ENCODE data around the gene MECP2.

MECP2 gene

GRCh38 chrX:154030715-154031305, 66.7 kb downstream of the MECP2 start:
- DNase-seq: no peak

GRCh38 chrX:154030266-154030665, 67.3 kb downstream of the MECP2 start:
- no peak for DNase-seq

DNA sequence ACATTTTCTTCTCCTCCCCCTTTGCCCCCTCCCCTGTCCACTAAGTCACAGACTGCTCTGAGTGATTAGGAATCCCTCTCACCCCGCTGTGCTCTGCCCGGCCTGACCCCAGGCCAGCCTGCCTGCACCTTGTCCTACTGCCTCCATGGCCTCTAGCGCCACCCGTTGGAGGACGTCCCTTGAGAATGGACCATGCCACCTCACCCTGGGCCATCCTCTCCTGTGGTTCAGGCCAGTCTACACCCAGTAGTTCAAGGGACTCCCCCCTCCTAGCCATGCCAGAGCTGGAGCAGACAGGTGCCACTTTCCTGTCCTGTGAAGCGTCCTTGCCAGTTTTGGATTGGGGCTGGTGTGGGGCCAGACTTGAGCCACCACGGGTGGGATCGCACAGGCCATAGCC, 68.1 kb downstream of the MECP2 start:
- DNase-seq: no peak

- no peak for DNase-seq
Observed at GRCh38 chrX:154028502-154029184, 68.9 kb downstream of the MECP2 start.

- no peak for DNase-seq
Observed at GRCh38 chrX:154027986-154028385, 69.5 kb downstream of the MECP2 start.

DNA sequence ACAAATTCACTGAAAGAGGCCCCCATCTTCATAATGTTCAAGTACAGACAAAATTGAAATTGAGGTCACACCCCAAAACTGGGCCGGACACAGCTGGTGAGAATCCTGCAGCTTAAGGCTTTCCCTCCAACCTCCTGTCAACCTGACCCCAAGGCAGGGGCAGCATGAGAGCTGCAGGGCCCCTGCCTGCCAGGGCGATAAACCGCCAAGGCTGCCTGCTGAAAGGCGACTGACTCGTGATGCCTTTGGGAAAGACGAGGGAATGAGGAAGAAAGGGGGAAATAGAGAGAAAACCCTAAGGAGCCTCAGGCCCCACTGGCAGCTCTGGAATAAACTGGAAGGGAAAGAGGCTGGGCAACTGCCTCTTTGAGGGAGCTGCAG, 70.5 kb downstream of the MECP2 start:
- no peak for DNase-seq

- no peak for DNase-seq
Observed at GRCh38 chrX:154026136-154027021, 71.1 kb downstream of the MECP2 start.

DNA sequence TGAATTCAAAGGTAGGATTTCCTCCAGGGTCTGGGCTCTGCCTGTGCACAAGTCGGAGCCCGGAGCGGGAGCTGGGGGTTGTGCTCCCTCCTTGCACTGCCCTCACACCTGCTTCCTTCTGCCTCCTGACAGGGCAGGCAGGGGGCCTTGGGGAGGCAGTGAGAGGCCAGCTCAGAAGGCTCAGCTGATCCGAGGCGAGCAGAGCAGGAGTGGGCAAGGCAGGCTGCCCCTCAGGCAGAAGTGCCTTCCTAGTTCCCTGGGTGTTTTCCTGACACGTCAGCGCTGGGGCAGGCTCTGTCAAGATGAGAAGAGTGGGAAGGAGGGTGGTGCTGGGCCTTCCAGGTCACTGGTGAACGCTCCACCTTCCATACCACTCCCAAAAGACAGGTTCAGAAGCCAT, 72.3 kb downstream of the MECP2 start:
- DNase-seq: no peak

GRCh38 chrX:154024271-154024670, 73.2 kb downstream of the MECP2 start:
- no peak for DNase-seq

GRCh38 chrX:154023276-154024000, 74.1 kb downstream of the MECP2 start:
- DNase-seq: no peak

DNA sequence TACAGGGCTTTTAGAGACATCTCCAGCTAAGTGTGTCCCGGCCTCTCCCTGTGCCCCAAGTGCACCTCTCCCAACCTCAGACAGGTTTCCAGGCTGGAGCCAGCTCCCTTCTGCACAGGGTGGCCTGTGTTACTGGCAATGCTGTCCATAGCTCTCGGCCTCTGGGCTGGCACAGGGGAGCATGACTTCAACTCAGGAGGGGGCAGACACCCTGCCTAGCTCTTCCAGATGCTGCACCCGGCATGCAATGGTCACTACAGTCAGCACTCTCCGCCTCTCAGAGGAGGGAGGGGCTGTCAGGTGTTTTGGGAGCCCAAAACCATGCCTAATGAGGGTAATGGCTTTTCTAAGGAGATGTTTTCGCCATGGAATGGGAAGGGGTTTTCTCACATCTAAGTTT, 75.4 kb downstream of the MECP2 start:
- DNase-seq: no peak

- DNase-seq: no peak
Observed at GRCh38 chrX:154021131-154021611, 76.3 kb downstream of the MECP2 start.

DNA sequence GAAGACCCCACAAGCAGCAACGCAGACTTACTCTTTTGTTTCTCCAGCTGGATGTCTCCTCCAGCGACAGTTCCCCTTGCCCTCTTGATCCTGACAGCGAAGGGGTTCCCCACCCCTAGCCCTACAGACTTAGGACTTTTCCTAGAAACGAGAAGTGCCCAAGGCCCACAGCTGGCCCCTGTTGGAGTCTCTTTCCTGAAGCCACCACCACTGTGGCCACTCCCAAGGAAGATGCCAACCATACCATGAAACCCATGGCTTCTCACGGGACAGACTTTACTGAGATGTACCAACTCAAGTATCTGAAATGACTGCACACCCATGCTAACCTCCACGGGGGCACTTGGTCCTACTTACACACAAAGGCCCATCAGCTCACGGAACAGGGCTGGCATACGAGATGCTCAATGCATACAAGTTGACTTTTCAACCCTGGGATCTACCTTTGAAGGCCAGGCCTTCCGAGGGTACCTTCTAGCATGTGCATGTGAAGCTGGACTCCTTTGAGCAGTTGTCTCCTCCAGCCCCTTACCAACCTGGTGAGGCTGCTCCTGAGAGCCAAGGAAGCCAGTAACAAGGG, 76.9 kb downstream of the MECP2 start:
- DNase-seq: no peak

DNA sequence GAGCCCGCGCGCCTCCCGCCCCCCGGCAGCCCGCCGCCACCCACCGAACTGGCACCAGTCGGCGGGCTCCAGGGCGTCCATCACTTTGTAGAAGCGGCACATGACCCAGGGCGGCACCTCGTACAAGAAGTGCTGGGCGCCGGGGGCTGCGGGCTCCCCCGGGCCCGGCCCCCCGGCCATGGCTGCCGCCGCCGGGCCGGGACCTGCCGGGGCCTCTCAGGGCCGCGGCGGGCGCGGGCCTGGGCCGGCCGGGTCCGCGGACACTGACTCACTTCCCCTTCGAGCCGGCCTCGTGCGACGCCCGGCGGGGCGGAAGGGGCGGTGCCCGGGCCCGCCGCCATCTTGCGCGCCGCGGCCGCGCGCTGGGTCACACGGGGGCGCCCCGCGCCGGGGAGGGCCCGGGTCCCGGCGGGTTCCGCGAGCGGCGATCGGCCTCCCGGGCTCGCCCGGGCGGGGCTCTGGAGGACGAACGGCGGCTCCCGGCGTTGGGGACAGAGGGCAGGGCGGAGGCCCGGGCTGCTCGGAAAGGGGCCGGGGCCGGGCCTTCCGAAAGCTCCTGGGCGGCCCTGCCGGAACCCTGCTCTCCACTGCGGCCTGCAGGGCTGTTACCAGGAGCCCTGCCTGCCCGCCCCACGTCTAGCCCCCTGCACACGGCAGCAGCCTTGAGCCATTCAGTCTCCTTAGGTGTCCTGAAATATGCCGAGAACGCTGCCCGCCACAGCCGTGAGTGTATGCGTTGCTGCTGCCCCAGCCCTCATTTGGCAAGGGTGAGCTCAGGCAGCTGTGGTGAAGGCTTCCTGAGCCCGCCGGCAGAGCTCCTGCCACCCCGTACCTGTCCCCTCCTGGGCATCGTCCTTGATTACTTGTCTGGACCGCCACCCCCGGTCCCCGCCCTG, 77.6 kb downstream of the MECP2 start, which contains the start of gene IRAK1:
TSS of gene IRAK1 (minus strand) at position 270 of the 896 bp plus-strand sequence. CDS start at position 180, 90 bp downstream.
- DNase-seq: peak; percentile 47

GRCh38 chrX:154019061-154019621, 78.4 kb downstream of the MECP2 start:
- no peak for DNase-seq

GRCh38 chrX:154018518-154019060, 78.9 kb downstream of the MECP2 start:
- no peak for DNase-seq

DNA sequence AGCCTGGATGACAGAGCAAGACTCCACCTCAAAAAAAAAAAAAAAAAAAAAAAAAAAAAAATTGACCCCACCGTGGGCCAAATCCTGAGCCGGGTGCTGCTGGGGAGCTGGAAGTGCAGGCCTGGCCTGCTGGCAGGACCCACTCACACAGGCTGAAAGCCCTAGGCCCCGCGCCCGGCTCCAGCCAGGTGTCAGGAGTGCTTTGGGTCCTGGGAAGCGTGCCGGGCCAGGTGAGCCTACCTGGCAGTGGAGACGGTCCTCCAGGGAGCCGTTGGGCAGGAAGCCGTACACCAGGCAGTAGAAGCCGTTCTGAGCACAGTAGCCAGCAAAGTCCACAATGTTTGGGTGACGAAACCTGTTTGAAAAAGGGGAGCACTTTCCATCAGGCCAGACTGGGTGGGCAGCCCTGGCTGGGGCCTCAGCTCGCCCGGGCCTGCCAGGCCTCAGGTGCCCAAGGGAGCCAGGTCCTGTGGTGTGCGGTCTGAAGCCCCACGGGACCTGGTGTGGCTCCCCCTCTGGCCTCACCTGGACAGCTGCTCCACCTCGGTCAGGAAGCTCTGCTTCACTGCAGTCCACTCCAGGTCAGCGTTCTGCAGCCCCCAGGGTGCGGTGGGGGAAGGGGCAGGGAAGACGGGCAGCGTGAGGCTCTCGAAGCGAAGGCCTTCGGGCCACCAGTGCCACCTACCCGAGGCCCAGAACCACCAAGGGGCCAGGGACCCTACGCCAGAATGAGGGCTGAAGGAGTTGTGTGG, 79.6 kb downstream of the MECP2 start:
- no peak for DNase-seq

DNA sequence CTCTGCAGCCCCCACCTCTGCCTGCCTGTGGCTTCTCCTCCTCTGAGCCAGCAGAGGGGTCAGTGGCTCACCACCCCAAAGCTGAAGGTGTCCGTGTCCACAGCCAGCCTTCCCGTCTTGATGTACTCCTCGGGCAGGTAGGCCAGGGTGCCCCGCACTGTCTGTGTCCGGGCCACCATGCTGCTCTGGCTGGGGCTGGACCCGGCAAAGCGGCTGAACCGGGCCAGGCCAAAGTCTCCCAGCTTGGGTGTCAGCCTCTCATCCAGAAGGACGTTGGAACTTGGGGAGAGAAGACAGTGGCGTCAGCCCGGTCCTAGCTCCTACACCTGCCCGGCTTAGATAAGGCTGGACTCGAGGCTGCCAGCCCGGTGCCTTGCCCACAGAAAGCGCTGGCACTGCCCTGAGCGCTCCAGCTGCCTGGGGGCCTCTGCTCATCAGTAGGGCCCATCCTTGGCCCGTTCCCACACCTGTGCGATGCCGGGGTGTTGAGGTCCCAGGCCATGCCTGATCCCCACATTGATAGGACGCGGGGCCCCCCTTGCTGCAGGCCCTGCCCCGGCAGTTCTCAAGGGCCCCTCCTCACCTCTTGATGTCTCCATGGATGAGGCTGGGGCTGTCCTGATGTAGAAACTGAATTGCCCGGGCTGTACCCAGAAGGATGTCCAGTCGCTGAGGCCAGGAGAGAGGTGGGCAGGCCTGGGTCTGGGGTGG, 81.0 kb downstream of the MECP2 start:
- DNase-seq: no peak

DNA sequence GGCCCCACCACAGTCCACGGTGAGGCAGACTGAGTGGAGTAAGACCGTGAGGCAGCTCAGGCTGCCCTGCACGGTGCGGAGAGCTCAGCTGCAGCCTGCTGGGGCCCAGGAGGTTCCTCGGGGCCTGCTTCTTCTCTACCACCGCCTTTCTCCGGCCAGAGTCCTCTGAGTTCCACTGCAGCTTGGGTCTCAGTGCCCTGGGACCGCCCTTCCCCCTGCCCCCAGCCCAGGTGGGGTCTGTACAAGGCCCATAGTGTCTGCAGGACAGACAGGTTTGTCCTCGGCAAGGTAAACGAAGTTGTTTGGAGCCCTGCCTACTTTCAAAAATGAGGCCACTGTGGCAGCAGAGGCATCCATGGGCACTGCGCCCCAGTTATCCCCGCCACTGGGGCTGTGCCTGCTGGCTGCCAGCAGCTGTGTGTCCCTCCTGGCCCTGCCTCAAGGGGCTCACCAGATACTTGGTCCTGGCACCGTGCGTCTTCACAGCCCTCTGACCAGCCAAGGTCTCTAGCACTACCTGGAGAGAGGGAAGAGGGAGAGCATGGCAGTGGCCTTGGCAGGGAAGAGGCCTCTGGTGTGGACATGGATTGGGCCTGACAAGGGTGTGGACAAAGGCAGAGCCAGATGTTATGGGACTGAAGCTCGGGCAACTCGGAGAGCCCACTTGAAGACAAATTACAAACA, 81.8 kb downstream of the MECP2 start:
- no peak for DNase-seq
